NOMO-1 treated with DMSO at 0.1 percent for 48 hours (cell line): ENCODE results near the gene ADGRV1.
A peak's percentile ranks its signal among the peaks of the same experiment; 100 is the strongest.
"Not testable (repeated sequence)": the region's sequence is repeated elsewhere in the genome, so short reads cannot be mapped to it uniquely, and the experiment has no call there.

Experiments
- DNase-seq: peaks from one replicate; lab custom pipeline; 2025; ENCODE audit not compliant: unreplicated experiment; lab: John Stamatoyannopoulos, UW

Gene ADGRV1

GRCh38 chr5:90982576-90982975, 424.0 kb downstream of the ADGRV1 start:
- DNase-seq, result no peak

GRCh38 chr5:90983148-90983547, 424.6 kb downstream of the ADGRV1 start:
- DNase-seq, result peak; percentile 86

GRCh38 chr5:90983711-90984124, 425.1 kb downstream of the ADGRV1 start:
- no peak for DNase-seq

- DNase-seq, result no peak
Measured at GRCh38 chr5:90985341-90985740, 426.7 kb downstream of the ADGRV1 start.

- DNase-seq, result no peak
Measured at GRCh38 chr5:90987726-90988125, 429.1 kb downstream of the ADGRV1 start.

GRCh38 chr5:90991201-90991600, 432.6 kb downstream of the ADGRV1 start:
- no peak for DNase-seq

GRCh38 chr5:90994796-90995195, 436.2 kb downstream of the ADGRV1 start:
- DNase-seq, result no peak

GRCh38 chr5:90996089-90996488, 437.5 kb downstream of the ADGRV1 start:
- DNase-seq, result no peak

GRCh38 chr5:90997082-90997481, 438.5 kb downstream of the ADGRV1 start:
- no peak for DNase-seq

- DNase-seq, result no peak
Measured at GRCh38 chr5:91000743-91001142, 442.1 kb downstream of the ADGRV1 start.

GRCh38 chr5:91006713-91007112, 448.1 kb downstream of the ADGRV1 start:
- DNase-seq, result no peak

GRCh38 chr5:91007251-91007650, 448.7 kb downstream of the ADGRV1 start:
- no peak for DNase-seq

GRCh38 chr5:91007780-91008402, 449.3 kb downstream of the ADGRV1 start:
- no peak for DNase-seq

GRCh38 chr5:91010090-91010489, 451.5 kb downstream of the ADGRV1 start:
- DNase-seq, result no peak

- DNase-seq, result no peak
Measured at GRCh38 chr5:91011029-91011428, 452.4 kb downstream of the ADGRV1 start.

- not testable (repeated sequence) for DNase-seq
Measured at GRCh38 chr5:91012867-91013266, 454.3 kb downstream of the ADGRV1 start.

- DNase-seq, result no peak
Measured at GRCh38 chr5:91016322-91016721, 457.7 kb downstream of the ADGRV1 start.

- DNase-seq, result no peak
Measured at GRCh38 chr5:91016954-91017700, 458.5 kb downstream of the ADGRV1 start.

- no peak for DNase-seq
Measured at GRCh38 chr5:91018200-91018599, 459.6 kb downstream of the ADGRV1 start.

GRCh38 chr5:91018712-91019371, 460.2 kb downstream of the ADGRV1 start:
- no peak for DNase-seq

GRCh38 chr5:91020065-91020800, 461.6 kb downstream of the ADGRV1 start:
- DNase-seq, result no peak
